ENCODE data around the gene GHRL.

Gene GHRL

GRCh38 chr3:10262027-10262426 is 30.7 kb downstream of the GHRL start:
- 0 out of 2 replicates have a peak, but pooled peaks cover 2% of the 10 kb centered on the region for H4K20me1 ChIP-seq (ENCODE audit: insufficient read depth)
- H3K4me3 ChIP-seq (IDR thresholded peaks at IDR 0.05; ENCODE audit: insufficient read depth, low read depth, low read length): no peak overlapping the region
- no peaks in the 10 kb centered on the region for H3K27me3 ChIP-seq (ENCODE audit: insufficient read depth, low read depth)
- H3K79me2 ChIP-seq (ENCODE audit: insufficient read depth, low read depth): peaks cover 55% of the 10 kb centered on the region
- H3K4me2 ChIP-seq: no peak overlapping the region
- H3K4me1 ChIP-seq (ENCODE audit: low read depth, poor library complexity, severe bottlenecking): no peaks in the 10 kb centered on the region
- no peak overlapping the region for H3K27ac ChIP-seq
- no peaks in the 10 kb centered on the region for H3K36me3 ChIP-seq (ENCODE audit: insufficient read depth)
- no peak overlapping the region for H3K9ac ChIP-seq
- no peak overlapping the region for H2AFZ ChIP-seq (ENCODE audit: low read depth)
- TF ChIP-seq CTCF (conservative IDR thresholded peaks at IDR 0.05; ENCODE audit: low read depth, low read length): no peak

DNA sequence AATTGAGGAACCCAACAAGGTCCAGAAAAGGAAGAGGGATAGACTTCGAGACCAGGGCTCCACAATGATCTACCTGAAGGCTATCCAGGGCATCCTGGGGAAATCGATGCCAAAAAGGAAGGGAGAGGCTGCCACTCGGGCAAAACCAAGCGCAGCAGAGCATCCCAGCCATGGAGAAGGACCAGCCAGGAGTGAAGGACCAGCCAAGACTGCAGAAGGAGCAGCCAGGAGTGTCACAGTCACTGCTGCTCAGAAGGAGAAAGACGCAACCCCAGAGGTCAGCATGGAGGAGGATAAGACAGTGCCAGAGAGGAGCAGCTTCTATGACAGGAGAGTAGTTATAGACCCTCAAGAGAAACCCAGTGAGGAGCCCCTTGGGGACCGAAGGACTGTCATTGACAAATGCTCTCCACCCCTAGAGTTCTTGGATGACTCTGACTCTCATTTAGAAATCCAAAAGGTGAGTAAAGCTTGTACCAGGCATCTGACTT is 32.5 kb downstream of the GHRL start:
- H3K4me1 ChIP-seq (ENCODE audit: low read depth, poor library complexity, severe bottlenecking): no peaks in the 10 kb centered on the region
- H3K4me3 ChIP-seq (IDR thresholded peaks at IDR 0.05; ENCODE audit: insufficient read depth, low read depth, low read length): no peak overlapping the region
- H2AFZ ChIP-seq (ENCODE audit: low read depth): no peak overlapping the region
- H3K9ac ChIP-seq: no peak overlapping the region
- H3K27ac ChIP-seq: no peak overlapping the region
- TF ChIP-seq CTCF (conservative IDR thresholded peaks at IDR 0.05; ENCODE audit: low read depth, low read length): no peak
- H4K20me1 ChIP-seq (ENCODE audit: insufficient read depth): no peaks in the 10 kb centered on the region
- H3K27me3 ChIP-seq (ENCODE audit: insufficient read depth, low read depth): no peaks in the 10 kb centered on the region
- H3K4me2 ChIP-seq: no peak overlapping the region
- no peaks in the 10 kb centered on the region for H3K36me3 ChIP-seq (ENCODE audit: insufficient read depth)
- peaks cover 42% of the 10 kb centered on the region for H3K79me2 ChIP-seq (ENCODE audit: insufficient read depth, low read depth)

DNA sequence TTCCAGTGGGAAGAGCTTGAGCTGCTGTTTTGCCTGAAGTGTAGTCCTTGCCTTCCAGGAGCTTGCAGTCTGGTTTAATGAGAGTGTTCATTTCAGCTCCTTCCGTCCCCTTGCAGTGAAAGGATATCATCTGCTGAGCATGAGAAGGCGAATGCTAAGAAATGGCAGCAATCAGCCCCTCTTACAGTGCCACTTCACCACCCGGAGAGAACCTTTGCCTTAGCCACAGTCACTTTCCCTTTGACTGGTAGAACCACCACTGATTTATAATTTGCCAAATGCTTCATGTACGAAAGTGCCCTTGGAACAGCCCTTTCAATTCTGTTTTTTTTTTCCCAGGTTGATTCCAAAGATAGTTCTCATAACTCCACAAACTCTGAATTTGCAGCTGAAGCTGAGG is 32.9 kb downstream of the GHRL start:
- no peak overlapping the region for H3K9ac ChIP-seq
- no peak overlapping the region for H2AFZ ChIP-seq (ENCODE audit: low read depth)
- H3K27ac ChIP-seq: no peak overlapping the region
- peaks cover 42% of the 10 kb centered on the region for H3K79me2 ChIP-seq (ENCODE audit: insufficient read depth, low read depth)
- no peaks in the 10 kb centered on the region for H3K27me3 ChIP-seq (ENCODE audit: insufficient read depth, low read depth)
- no peaks in the 10 kb centered on the region for H4K20me1 ChIP-seq (ENCODE audit: insufficient read depth)
- H3K36me3 ChIP-seq (ENCODE audit: insufficient read depth): no peaks in the 10 kb centered on the region
- no peak for TF ChIP-seq CTCF (conservative IDR thresholded peaks at IDR 0.05; ENCODE audit: low read depth, low read length)
- H3K4me3 ChIP-seq (IDR thresholded peaks at IDR 0.05; ENCODE audit: insufficient read depth, low read depth, low read length): no peak overlapping the region
- H3K4me2 ChIP-seq: no peak overlapping the region
- no peaks in the 10 kb centered on the region for H3K4me1 ChIP-seq (ENCODE audit: low read depth, poor library complexity, severe bottlenecking)

- H3K79me2 ChIP-seq (ENCODE audit: insufficient read depth, low read depth): peaks cover 35% of the 10 kb centered on the region
- no peaks in the 10 kb centered on the region for H3K4me1 ChIP-seq (ENCODE audit: low read depth, poor library complexity, severe bottlenecking)
- H3K27me3 ChIP-seq (ENCODE audit: insufficient read depth, low read depth): no peaks in the 10 kb centered on the region
- H3K4me2 ChIP-seq: no peak overlapping the region
- no peak overlapping the region for H3K27ac ChIP-seq
- H3K36me3 ChIP-seq (ENCODE audit: insufficient read depth): no peaks in the 10 kb centered on the region
- H2AFZ ChIP-seq (ENCODE audit: low read depth): no peak overlapping the region
- no peaks in the 10 kb centered on the region for H4K20me1 ChIP-seq (ENCODE audit: insufficient read depth)
- H3K9ac ChIP-seq: no peak overlapping the region
- no peak overlapping the region for H3K4me3 ChIP-seq (IDR thresholded peaks at IDR 0.05; ENCODE audit: insufficient read depth, low read depth, low read length)
- no peak for TF ChIP-seq CTCF (conservative IDR thresholded peaks at IDR 0.05; ENCODE audit: low read depth, low read length)
Measured at GRCh38 chr3:10259036-10259435, 33.7 kb downstream of the GHRL start.

Data from KMS-11 (cell line).